ENCODE data around the gene ADAMTS17.

GRCh38 chr15:100199711-100200286 is 142.0 kb downstream of the ADAMTS17 start:
- TF ChIP-seq POLR2A (IDR thresholded peaks at IDR 0.05; ENCODE audit: low read depth, low read length): no peak
- TF ChIP-seq TAF1 (IDR thresholded peaks at IDR 0.05; ENCODE audit: borderline replicate concordance, low read depth, low read length): no peak
- no peak for TF ChIP-seq POLR2AphosphoS5 (IDR thresholded peaks at IDR 0.05; ENCODE audit: low read depth, low read length)
